Skin of body (tissue), 2 donors: ENCODE data around the gene ZNF28. TPM values are rescaled to one million over a fixed set of nuclear protein-coding genes. Genes with fewer than 3 reads are reported as not detected.
A peak's percentile ranks its signal among the peaks of the same experiment; 100 is the strongest.
"Not testable (repeated sequence)": the region's sequence is repeated elsewhere in the genome, so short reads cannot be mapped to it uniquely, and the experiment has no call there.

Source experiments
- DNase-seq: peaks from one replicate; lab custom pipeline; 2025; lab: John Stamatoyannopoulos, UW
- total RNA-seq: library from RNA; depleted of rRNA; stranded (reverse); fragments of >200 nt; gene quantifications from one replicate; pipeline ENCODE4 v1.2.3, GENCODE V29; 2014

The ZNF28 gene
- total RNA-seq, 1 donor from 2014 or later, result 13.5 TPM

DNA sequence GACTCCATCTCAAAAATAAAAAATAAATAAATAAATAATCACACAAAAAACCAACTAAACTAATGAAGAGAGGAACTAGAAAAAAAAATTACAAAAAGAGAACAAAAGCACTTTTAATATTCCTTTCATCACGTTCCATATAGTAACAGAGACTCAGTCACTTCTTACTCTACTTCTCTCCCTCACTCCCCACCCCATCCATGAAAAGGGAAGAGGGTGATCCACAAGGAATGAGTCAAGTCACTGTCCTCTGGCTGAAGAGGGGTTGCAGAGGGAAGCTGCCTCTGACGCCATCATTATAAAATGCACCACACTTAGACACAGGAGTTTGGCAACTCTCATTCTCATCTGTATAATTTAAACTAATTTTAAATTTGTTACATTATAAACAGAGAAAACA is 38.6 kb downstream of the ZNF28 start:
- not testable (repeated sequence) for DNase-seq

DNA sequence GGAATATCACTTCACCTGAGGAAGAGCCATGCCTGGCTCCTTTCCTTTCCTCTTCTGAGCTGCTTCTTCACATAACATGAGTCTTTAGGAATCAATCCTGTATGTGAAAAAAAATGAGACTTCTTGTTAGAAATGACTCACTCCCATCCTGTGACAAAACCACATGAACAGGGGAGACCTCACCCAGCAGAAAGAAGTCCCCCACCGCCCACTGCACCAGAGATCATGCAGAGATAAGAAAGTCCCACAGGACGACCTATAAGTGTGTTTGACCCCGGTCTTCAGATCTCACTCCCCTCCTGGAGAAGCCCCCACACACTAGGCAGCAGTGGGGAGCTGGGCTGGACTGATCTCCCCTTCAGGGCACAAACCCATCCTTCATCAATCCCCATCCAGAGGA is 42.6 kb downstream of the ZNF28 start:
- DNase-seq, result no peak

DNA sequence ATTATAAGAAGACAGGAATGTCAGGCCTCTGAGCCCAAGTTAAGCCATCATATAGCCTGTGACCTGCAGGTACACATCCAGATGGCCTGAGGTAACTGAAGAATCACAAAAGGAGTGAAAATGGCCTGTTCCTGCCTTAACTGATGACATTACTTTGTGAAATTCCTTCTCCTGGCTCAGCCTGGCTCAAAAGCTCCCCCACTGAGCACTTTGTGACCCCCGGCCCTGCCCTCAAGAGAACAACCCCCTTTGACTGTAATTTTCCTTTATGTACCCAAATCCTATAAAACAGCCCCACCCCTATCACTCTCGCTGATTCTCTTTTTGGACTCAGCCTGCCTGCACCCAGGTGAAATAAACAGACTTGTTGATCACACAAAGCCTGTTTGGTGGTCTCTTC is 65.0 kb downstream of the ZNF28 start:
- DNase-seq, result not testable (repeated sequence)

DNA sequence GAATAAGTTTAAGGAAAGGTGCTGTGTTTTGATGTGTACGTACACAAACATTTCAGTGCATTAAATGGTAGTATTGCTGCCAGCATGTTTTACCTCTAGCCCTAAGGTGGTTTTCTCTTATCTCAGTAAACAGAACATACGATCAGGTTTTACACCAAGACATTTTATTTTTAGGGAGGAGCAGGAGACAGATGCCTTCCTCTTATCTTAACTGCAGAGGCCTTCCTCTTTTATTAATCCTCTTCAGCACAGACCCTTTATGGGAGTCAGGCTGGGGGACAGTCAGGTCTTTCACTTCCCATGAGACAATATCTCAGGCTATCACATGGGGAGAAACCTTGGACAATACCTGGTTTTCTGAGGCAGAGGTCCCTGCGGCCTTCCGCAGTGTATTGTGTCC is 71.7 kb downstream of the ZNF28 start:
- DNase-seq, result no peak

DNA sequence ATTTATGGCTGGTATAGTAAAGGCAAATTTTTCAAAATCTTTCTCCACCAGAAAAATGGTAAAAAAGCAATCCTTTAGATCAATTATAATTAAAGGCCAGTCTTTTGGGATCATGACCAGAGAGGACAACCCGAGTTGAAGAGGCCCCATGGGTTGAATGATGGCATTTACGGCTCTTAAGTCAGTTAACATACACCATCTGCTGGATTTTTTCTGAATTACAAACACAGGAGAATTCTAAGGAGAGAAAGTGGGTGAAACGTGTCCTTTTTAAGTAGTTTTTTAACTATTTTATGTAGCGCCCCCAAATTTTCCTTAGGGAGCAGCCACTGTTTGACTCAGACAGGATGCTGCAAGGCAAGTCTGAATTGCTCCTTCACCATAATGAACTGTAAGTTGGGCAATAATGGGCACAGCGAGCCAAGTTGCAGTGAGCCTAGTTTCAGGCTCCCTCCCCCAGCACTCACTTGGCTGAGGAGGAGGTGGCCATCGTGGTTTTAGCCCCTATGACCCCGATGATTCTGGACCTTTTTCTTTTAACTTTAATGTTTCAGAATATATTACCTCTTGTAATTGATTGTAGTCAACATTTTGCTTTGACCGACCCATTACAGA is 73.0 kb downstream of the ZNF28 start:
- peak; percentile 6 for DNase-seq

Other genes with a start within 250 kb of the ZNF28 start
- 78.2 TPM for gene ZNF83, start 183.3 kb downstream of the ZNF28 start, total RNA-seq
- gene ZNF611, start 86.6 kb downstream of the ZNF28 start, total RNA-seq, result 12.1 TPM
- 3.6 TPM for gene ZNF600, start 34.8 kb downstream of the ZNF28 start, total RNA-seq
- 25.3 TPM for gene ZNF468, start 36.0 kb upstream of the ZNF28 start, total RNA-seq
- gene ZNF320, start 76.0 kb upstream of the ZNF28 start, total RNA-seq, result 16.4 TPM
- 4.8 TPM for gene ZNF888, start 101.8 kb upstream of the ZNF28 start, total RNA-seq
- gene ZNF816, start 141.2 kb upstream of the ZNF28 start, total RNA-seq, result 11.4 TPM
- not detected for gene ERVV-1, start 192.3 kb upstream of the ZNF28 start, total RNA-seq
- not detected for gene ERVV-2, start 223.1 kb upstream of the ZNF28 start, total RNA-seq